K562 (cell line): ENCODE results near the gene AP2M1. TPM values are rescaled to one million over a fixed set of nuclear protein-coding genes. Genes with fewer than 3 reads are reported as not detected.
A peak's percentile ranks its signal among the peaks of the same experiment; 100 is the strongest.

Source experiments
- ATAC-seq: fragments of 200-7000 bp; cut with Tn5 transposase; 3 replicates; pipeline ENCODE4 v1.9.1; 2020; ENCODE audit warnings: moderate library complexity
- BruUV-seq: library from RNA; stranded (reverse); fragments of 400-500 nt; replicated peaks from 2 replicates; lab custom pipeline; 2021; lab: Mats Ljungman, UMichigan
- CTCF ChIA-PET: fragments of 300-600 bp; formaldehyde crosslinking; extraction: SDS; loops from one replicate; lab custom pipeline; 2021; ENCODE audit warnings: low intra/inter-chr PET ratio; lab: Yijun Ruan, JAX
- POLR2A ChIA-PET: fragments of 300-600, 350-650 bp; sonication (Branson Sonifier 250); formaldehyde crosslinking; extraction: SDS; loops from one replicate; lab custom pipeline; 2021; ENCODE audit warnings: antibody characterized with exemption, inconsistent platforms; lab: Yijun Ruan, JAX
- DNase-seq, 4 experiments: peaks; one replicate each; pipeline versions ENCODE4 v3.0.0 to v3.0.0-alpha.2; 2011 to 2018; ENCODE audit warnings: low spot score in 3 of 4, mixed read lengths in 3 of 4; ENCODE audit errors: extremely low read depth in 1 of 4
- FAIRE-seq: peaks from 2 replicates; lab custom pipeline; 2011; peaks lifted over from hg19 to GRCh38; lab: Jason Lieb, UNC
- H2AFZ ChIP-seq: 2 replicates; pipeline ENCODE4 v1.6.0; 2011; ENCODE audit warnings: low read depth, low read length, control low read depth, inconsistent platforms
- H3K27ac ChIP-seq: fragments of 200-600 bp; 3 replicates; pipeline ENCODE4 v1.8.0; 2011; ENCODE audit warnings: low read depth, mild to moderate bottlenecking, control low read depth, inconsistent platforms, low read length, moderate library complexity, mixed read lengths; ENCODE audit errors: extremely low read depth
- H3K27me3 ChIP-seq, 2 experiments: fragments of 300-600 bp in 1 of 2; 2 replicates in 1 of 2; 3 replicates in 1 of 2; pipeline versions ENCODE4 v1.6.0 to v1.8.0; 2011; ENCODE audit warnings: inconsistent platforms in 2 of 2, low read length in 2 of 2, mild to moderate bottlenecking in 1 of 2, mixed read lengths in 1 of 2, moderate library complexity in 1 of 2; ENCODE audit not compliant: control insufficient read depth in 2 of 2, insufficient read depth in 2 of 2
- H3K36me3 ChIP-seq: fragments of 300-600 bp; 3 replicates; pipeline ENCODE4 v1.8.0; 2011; ENCODE audit warnings: mild to moderate bottlenecking, low read length, inconsistent platforms; ENCODE audit not compliant: control insufficient read depth, insufficient read depth
- H3K4me1 ChIP-seq, 2 experiments: fragments of 200-600 bp in 1 of 2; replicated peaks in 1 of 2; 2 replicates in 1 of 2; 3 replicates in 1 of 2; pipeline versions ENCODE4 v1.5.1 to v1.8.0; 2011; ENCODE audit warnings: inconsistent platforms in 2 of 2, low read length in 2 of 2, mild to moderate bottlenecking in 1 of 2, mixed read lengths in 1 of 2, moderate library complexity in 1 of 2; ENCODE audit not compliant: control insufficient read depth in 2 of 2, insufficient read depth in 2 of 2
- H3K4me2 ChIP-seq: 2 replicates; pipeline ENCODE4 v1.6.1; 2011; ENCODE audit warnings: low read length, control low read depth, inconsistent platforms, mixed read lengths; ENCODE audit not compliant: insufficient read depth
- H3K4me3 ChIP-seq: fragments of 200-600 bp; sonication (generic), shearing (Covaris generic); 2 replicates; pipeline ENCODE4 v1.5.1; 2016; ENCODE audit warnings: control low read depth, inconsistent platforms
- H3K79me2 ChIP-seq: fragments of 200-600 bp; 3 replicates; pipeline ENCODE4 v1.8.0; 2011; ENCODE audit warnings: low read length, inconsistent platforms; ENCODE audit not compliant: control insufficient read depth, insufficient read depth
- H3K9ac ChIP-seq, 2 experiments: 2 replicates each; pipeline versions ENCODE4 v1.6.0 to v1.6.1; 2011; ENCODE audit warnings: low read depth in 2 of 2, low read length in 2 of 2, control low read depth in 1 of 2, inconsistent platforms in 1 of 2, mild to moderate bottlenecking in 1 of 2, mixed read lengths in 1 of 2; ENCODE audit not compliant: insufficient read depth in 1 of 2
- H3K9me1 ChIP-seq: one replicate; pipeline ENCODE4 v1.6.0; 2011; ENCODE audit warnings: inconsistent platforms, mild to moderate bottlenecking, low read length, moderate library complexity; ENCODE audit not compliant: control insufficient read depth, insufficient read depth
- H3K9me3 ChIP-seq: replicated peaks from 2 replicates; pipeline ENCODE4 v1.5.1; 2011; ENCODE audit warnings: low read depth, low read length, inconsistent platforms; ENCODE audit not compliant: control insufficient read depth, insufficient read depth
- H4K20me1 ChIP-seq: replicated peaks from 2 replicates; pipeline ENCODE4 v1.6.1; 2011; ENCODE audit warnings: low read length, inconsistent platforms, mixed read lengths; ENCODE audit not compliant: control insufficient read depth, insufficient read depth
- CBX2 ChIP-seq: fragments of 200-600 bp; sonication (generic); IDR thresholded peaks from one replicate; pipeline ENCODE4 v1.6.1; 2012; ENCODE audit warnings: mild to moderate bottlenecking, low read length, inconsistent platforms; ENCODE audit not compliant: insufficient read depth, poor library complexity, severe bottlenecking
- ELF2 ChIP-seq: fragments of 250-450 bp; sonication (Bioruptor Pico); IDR thresholded peaks from 2 replicates; pipeline ENCODE4 v1.5.0; 2021; ENCODE audit warnings: mild to moderate bottlenecking
- HLTF ChIP-seq: fragments of 450-650 bp; IDR thresholded peaks from 2 replicates; pipeline ENCODE4 v1.6.1; 2016
- OTX1 ChIP-seq: fragments of 450-650 bp; formaldehyde crosslinking; IDR thresholded peaks from 2 replicates; pipeline ENCODE4 v1.4.0; 2022; ENCODE audit warnings: mild to moderate bottlenecking
- RBM22 ChIP-seq: fragments of 200-400 bp; formaldehyde crosslinking; IDR thresholded peaks from 2 replicates; pipeline ENCODE4 v1.6.1; 2018; ENCODE audit warnings: low read length, low read depth; ENCODE audit not compliant: poor library complexity, severe bottlenecking
- ZNF121 ChIP-seq: sonication (generic); formaldehyde crosslinking; conservative IDR thresholded peaks from 2 replicates; pipeline ENCODE4 v1.8.0; 2022; ENCODE audit warnings: missing genetic modification reagents
- WGBS: fragments of 100-300 bp; shearing (Covaris generic); methylation state at CpG from one replicate; pipeline ENCODE4 v1.1.6; 2016; ENCODE audit warnings: low coverage, mixed read lengths; ENCODE audit not compliant: insufficient coverage; ENCODE audit errors: missing lambda C conversion rate; 5-methylcytosine and 5-hydroxymethylcytosine counted together
- in situ Hi-C: fragments of 300-500 bp; cut with MboI; formaldehyde crosslinking; loops from 4 replicates; pipeline ENCODE4 v1.15.0; 2018; ENCODE audit warnings: inconsistent platforms, mixed read lengths
- intact Hi-C: fragments of 100-400 bp; cut with micrococcal nuclease; formaldehyde crosslinking; loops from 2 replicates; pipeline ENCODE4 v1.14.2; 2022
- polyA plus RNA-seq, 8 experiments: library from polyadenylated mRNA; depleted of rRNA in 4 of 8; stranded (reverse) in 5 of 8; unstranded in 3 of 8; fragments of >200 nt; fragmentation: Nextera tagmentation in 2 of 8; fragmentation: Illumina TruSeq in 1 of 8; extraction: Ambion mirVana in 2 of 8; extraction: Trizol in 1 of 8; gene quantifications; 2 replicates each; pipeline versions ENCODE4 v1.2.1 to v1.2.3, GENCODE V29; 2011 to 2014; ENCODE audit warnings: inconsistent platforms in 1 of 8, missing spikeins in 1 of 8
- total RNA-seq, 7 experiments: library from RNA; depleted of rRNA in 6 of 7; stranded (reverse); fragments of >200 nt in 6 of 7; fragmentation: Illumina TruSeq in 2 of 7; extraction: Trizol in 2 of 7; gene quantifications; 2 replicates each; pipeline versions ENCODE4 v1.2.1 to v1.2.3, GENCODE V29; 2011 to 2021; ENCODE audit warnings: low replicate concordance in 1 of 7

The AP2M1 gene
- total and polyA plus RNA-seq, 9 of the 15 experiments (the other 6 are each of a cell fraction or from before 2014, with no cell fraction given): 118 to 505 (median 296) TPM

GRCh38 chr3:184209146-184209923, 34.7 kb downstream of the AP2M1 start:
- no peak overlapping the region for H3K9ac ChIP-seq
- H3K4me3 ChIP-seq: no peak overlapping the region
- no peak overlapping the region for H3K4me2 ChIP-seq
- no peak overlapping the region for H2AFZ ChIP-seq
- H3K27ac ChIP-seq: no peak overlapping the region
- POLR2A ChIA-PET: interaction anchor here (0.9 to 1.7 kb wide), 4 partner anchors 10 to 37 kb away, joined by 3 to 5 read pairs (median 4); partner anchors contain the start of gene ABCF3
- ATAC-seq (no peak), FAIRE-seq (peak; percentile 72), DNase-seq (no peak)
- peaks cover 29 to 42% of the 10 kb centered on the region in 2 experiments; a peak in 4 of 5 replicates for H3K27me3 ChIP-seq
- H4K20me1 ChIP-seq: no peaks in the 10 kb centered on the region
- H3K36me3 ChIP-seq: no peaks in the 10 kb centered on the region
- intact Hi-C loops (no loop called here), in situ Hi-C loops (no loop called here)
- WGBS: 5% methylated on average over 11 of the region's 11 CpGs
- H3K9me1 ChIP-seq: no peaks in the 10 kb centered on the region
- H3K4me1 ChIP-seq: no peaks in the 10 kb centered on the region; a peak in 1 of 5 replicates
- CTCF ChIA-PET: no interaction called here
- H3K9me3 ChIP-seq: no peaks in the 10 kb centered on the region
- TF ChIP-seq ZNF121 (CRISPR knock-in tag): peak; percentile 18; the same call in 1 of the 2 replicates
- no peak for TF ChIP-seq ELF2 (CRISPR knock-in tag)
- no peaks in the 10 kb centered on the region for H3K79me2 ChIP-seq
- BruUV-seq: no TSS peak

GRCh38 chr3:184211297-184211696, 36.6 kb downstream of the AP2M1 start:
- no peaks in the 10 kb centered on the region for H3K79me2 ChIP-seq
- H3K27ac ChIP-seq: no peak overlapping the region
- no peaks in the 10 kb centered on the region for H4K20me1 ChIP-seq
- intact Hi-C loops (no loop called here), in situ Hi-C loops (no loop called here)
- FAIRE-seq (no peak), ATAC-seq (no peak), DNase-seq (no peak)
- TF ChIP-seq OTX1 (no peak), HLTF (no peak), RBM22 (no peak), CBX2 (peak; percentile 77)
- BruUV-seq: no TSS peak
- no peak overlapping the region for H3K9ac ChIP-seq
- H3K9me3 ChIP-seq: no peaks in the 10 kb centered on the region
- H3K4me2 ChIP-seq: no peak overlapping the region
- no peaks in the 10 kb centered on the region; a peak in 1 of 5 replicates for H3K4me1 ChIP-seq
- ChIA-PET POLR2A (interaction anchor here (0.7 to 1.7 kb wide), 4 partner anchors 8 to 28 kb away, joined by 3 to 4 read pairs (median 3); no protein-coding TSS in a partner anchor), CTCF (no interaction called here)
- no peak overlapping the region for H3K4me3 ChIP-seq
- 8% methylated on average over 5 of the region's 5 CpGs for WGBS
- H3K27me3 ChIP-seq: peaks cover 29 to 38% of the 10 kb centered on the region in 2 experiments; a peak in 4 of 5 replicates
- H3K36me3 ChIP-seq: no peaks in the 10 kb centered on the region
- H2AFZ ChIP-seq: no peak overlapping the region
- no peaks in the 10 kb centered on the region for H3K9me1 ChIP-seq
